Ovary (tissue), 3 donors: ENCODE data around the gene WAS.

ENCODE experiments used
- EP300 ChIP-seq: sonication (generic); formaldehyde crosslinking; IDR thresholded peaks from one replicate; pipeline ENCODE4 v1.6.1; 2017; ENCODE audit warnings: antibody characterized with exemption
- POLR2A ChIP-seq: fragments of 450-650 bp; IDR thresholded peaks from one replicate; pipeline ENCODE4 v1.6.1; 2017; ENCODE audit warnings: antibody characterized with exemption, mild to moderate bottlenecking, moderate library complexity
- TF ChIP-seq, protein P1 (sequence below), 3 donors: fragments of 450-650 bp in 2 of 3; fragments of 200-600 bp in 1 of 3; IDR thresholded peaks; one replicate each; pipeline versions ENCODE4 v1.5.1 to v1.8.0; 2016 to 2022; ENCODE audit warnings: antibody characterized with exemption in 3 of 3, mild to moderate bottlenecking in 1 of 3
- donor health status: DM: no; HTN: no; CAD: no.

DNA sequence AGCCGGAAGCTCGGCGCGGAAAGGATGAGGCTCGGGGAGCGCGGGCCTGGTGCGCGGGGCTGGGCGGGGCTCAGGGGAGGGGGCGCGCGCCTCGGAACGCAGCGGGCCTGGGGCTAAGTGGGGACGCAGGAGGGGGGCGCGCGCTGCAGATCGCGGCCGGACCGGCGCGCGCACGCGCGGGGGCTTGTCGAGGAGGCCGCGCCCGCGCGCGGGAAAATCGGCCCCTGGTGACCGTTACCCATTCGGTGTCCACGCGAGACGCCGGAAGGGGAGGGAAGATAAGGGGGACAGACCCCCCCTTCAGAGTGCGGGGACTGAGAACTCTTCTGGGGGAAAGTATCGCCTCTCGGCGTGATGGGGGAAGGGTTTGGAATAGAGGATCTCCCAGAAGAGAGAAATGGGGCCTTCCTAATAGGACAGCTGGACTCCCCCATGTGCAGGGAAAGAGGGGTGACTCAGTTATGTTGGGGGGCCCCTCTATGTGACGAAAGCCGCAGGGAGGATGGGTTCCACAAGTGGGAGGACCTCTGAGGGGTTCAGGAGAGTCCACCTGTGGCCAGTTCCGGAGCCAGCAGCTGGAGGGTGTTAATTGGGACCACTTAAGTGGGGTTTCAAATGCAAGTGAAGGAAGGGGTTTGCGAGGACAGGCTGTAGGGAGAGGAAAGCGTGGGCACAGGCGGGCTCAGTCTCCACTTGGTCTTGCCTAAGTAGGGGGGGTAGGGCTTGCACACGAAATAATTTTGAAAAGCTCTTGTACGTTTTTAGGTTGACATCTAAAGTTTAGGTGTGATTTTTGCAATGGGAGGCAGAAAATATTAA is 13.5 kb downstream of the WAS start:
- TF ChIP-seq, protein P1, sequence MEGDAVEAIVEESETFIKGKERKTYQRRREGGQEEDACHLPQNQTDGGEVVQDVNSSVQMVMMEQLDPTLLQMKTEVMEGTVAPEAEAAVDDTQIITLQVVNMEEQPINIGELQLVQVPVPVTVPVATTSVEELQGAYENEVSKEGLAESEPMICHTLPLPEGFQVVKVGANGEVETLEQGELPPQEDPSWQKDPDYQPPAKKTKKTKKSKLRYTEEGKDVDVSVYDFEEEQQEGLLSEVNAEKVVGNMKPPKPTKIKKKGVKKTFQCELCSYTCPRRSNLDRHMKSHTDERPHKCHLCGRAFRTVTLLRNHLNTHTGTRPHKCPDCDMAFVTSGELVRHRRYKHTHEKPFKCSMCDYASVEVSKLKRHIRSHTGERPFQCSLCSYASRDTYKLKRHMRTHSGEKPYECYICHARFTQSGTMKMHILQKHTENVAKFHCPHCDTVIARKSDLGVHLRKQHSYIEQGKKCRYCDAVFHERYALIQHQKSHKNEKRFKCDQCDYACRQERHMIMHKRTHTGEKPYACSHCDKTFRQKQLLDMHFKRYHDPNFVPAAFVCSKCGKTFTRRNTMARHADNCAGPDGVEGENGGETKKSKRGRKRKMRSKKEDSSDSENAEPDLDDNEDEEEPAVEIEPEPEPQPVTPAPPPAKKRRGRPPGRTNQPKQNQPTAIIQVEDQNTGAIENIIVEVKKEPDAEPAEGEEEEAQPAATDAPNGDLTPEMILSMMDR (IDR thresholded peaks at IDR 0.05), result no peak
- TF ChIP-seq EP300 (no peak), POLR2A (no peak)
